GM21825 (cell line): ENCODE measurements around the gene TST.

Source experiments
- ATAC-seq: cut with Tn5 transposase; IDR thresholded peaks from one replicate; pipeline ENCODE4 v1.9.1; 2021; ENCODE audit warnings: mild to moderate bottlenecking, moderate library complexity; ENCODE audit not compliant: unreplicated experiment

TST gene

GRCh38 chr22:37054056-37054395, 34.8 kb upstream of the TST start:
- no peak for ATAC-seq

- no peak for ATAC-seq
Measured at GRCh38 chr22:37053310-37054055, 34.2 kb upstream of the TST start.

DNA sequence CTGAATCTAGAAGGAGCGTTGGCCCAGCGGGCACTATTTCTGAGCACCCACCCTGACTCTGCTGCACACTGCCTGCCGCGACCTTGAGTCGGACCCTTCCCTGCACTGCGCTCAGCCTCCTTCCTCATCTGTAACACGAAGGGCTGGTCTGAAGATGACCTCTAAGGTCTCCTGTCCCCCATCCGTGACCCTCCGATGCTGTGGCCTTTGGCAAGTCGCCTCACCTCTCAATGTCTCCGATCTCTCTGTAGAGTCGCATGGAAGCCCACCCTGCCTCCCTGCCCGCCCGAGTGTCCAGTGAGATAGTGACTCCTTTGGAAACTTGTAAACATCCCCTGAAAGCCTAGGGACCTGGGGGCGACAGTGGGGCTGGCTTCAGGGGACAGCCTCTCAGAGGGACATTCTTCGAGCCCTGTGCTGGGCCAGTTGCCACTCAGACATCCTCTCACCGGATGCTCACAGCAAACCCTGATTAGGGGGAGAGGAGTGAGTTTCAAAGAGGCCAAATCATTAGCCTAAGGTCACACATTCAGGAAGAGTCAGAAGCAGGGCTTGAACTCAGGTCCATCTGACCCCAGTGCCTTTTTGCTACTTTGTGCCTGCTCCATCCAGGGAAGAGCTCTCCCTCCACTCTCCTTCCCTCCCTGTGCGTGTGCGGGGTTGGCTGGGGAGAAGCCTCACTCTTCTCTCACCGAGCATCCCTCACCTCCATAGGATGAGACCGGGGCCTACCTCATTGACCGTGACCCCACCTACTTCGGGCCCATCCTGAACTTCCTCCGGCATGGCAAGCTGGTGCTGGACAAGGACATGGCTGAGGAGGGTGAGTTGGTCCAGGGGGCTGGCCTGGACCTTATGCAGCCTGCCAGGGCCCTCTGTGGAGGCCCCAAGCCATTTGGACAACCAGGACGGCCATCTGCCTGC, 33.4 kb upstream of the TST start:
- ATAC-seq, result no peak

DNA sequence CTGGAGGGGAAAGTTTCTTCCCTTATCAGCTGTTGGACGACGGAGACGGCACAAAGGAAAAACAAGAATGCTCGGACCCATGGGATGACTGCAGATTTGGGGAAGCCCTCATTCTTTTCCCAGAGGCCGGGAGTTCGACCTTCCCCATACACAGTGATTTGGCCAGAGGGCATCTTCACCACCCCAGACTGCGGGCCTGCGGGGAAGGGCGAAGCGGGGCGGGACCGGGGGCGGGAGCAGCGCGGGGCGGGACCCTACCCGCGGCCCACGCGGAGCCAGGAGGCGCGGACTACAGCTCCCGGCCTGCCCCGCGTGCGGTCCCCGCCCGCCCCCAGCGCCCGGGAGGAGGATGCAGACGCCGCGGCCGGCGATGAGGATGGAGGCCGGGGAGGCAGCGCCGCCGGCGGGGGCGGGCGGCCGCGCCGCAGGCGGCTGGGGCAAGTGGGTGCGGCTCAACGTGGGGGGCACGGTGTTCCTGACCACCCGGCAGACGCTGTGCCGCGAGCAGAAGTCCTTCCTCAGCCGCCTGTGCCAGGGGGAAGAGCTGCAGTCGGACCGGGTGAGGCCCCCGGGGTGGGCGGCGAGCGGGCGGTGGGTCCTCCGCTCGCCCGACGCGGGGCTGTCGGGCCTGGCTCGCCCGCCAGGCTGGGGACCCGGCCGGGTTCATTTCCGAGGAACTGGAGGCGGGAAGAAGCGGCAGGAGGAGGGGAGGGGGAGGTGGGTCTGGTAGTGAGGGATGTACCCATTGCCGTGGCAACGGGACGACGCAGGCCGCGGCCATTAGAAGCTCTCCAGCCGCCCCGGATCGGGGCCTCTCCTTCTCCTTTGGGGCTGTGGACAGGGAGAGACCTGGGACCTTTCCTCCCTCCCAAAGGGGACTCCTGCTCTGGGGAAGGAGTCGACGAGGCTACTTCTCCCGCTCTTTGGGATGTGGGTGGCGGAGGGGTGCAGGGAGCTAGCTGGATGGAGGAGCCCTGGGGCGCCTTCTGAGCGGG, 32.4 kb upstream of the TST start, which contains the start of gene KCTD17:
Gene KCTD17 (plus strand): TSS at position 352 of the 995 bp plus-strand sequence. CDS start 19 bp downstream, at position 371.
- ATAC-seq, result peak; percentile 68

DNA sequence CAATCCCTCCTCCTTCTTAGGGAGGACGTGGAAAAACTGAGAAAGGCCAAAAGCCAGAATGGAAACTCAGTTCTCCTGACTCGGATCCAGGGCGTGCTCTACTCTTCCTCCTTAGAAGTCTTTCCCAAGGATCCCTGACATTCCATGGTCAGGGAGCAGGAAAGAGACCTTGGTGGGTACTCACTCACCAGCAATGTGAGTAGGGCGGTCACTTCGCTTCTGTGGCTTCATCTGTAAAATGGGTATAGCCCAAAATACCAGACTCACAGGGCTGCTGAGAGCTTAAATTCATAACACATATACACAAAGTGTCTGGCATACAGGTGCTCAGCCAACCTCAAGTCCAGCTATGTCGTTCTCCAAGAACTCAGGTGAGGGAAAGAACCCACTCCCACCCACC, 31.7 kb upstream of the TST start:
- ATAC-seq, result no peak

- ATAC-seq, result no peak
Measured at GRCh38 chr22:37049224-37049623, 30.0 kb upstream of the TST start.

GRCh38 chr22:37048133-37048532, 28.9 kb upstream of the TST start:
- no peak for ATAC-seq

DNA sequence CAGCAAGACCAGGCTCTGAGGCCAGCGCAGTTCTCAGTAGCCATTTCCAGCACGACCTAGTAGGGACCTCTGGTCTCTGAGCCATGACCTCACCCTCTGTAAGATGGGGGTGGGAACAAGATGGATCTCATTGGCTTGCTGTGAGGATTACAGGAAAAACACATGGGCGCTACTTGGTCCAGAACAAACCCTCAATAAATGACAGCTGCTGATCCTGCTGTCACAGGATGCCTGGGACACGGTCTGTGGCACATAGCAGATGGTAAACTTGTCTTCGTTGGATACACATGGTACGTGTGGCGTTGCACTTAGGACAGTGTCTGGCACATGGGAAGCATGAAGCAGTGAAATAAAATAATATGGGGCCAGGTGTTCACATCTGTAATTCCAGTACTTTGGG, 27.8 kb upstream of the TST start:
- ATAC-seq, result no peak

GRCh38 chr22:37046589-37046988, 27.3 kb upstream of the TST start:
- ATAC-seq, result no peak

GRCh38 chr22:37045958-37046357, 26.7 kb upstream of the TST start:
- ATAC-seq, result no peak

GRCh38 chr22:37044634-37045625, 25.7 kb upstream of the TST start:
- ATAC-seq, result no peak

- ATAC-seq, result peak; percentile 57
Measured at GRCh38 chr22:37043828-37044538, 24.7 kb upstream of the TST start.

- ATAC-seq, result no peak
Measured at GRCh38 chr22:37043209-37043827, 24.1 kb upstream of the TST start.

GRCh38 chr22:37039466-37039865, 20.2 kb upstream of the TST start:
- no peak for ATAC-seq

GRCh38 chr22:37037669-37038068, 18.4 kb upstream of the TST start:
- ATAC-seq, result no peak

GRCh38 chr22:37036655-37037377, 17.6 kb upstream of the TST start:
- ATAC-seq, result no peak

DNA sequence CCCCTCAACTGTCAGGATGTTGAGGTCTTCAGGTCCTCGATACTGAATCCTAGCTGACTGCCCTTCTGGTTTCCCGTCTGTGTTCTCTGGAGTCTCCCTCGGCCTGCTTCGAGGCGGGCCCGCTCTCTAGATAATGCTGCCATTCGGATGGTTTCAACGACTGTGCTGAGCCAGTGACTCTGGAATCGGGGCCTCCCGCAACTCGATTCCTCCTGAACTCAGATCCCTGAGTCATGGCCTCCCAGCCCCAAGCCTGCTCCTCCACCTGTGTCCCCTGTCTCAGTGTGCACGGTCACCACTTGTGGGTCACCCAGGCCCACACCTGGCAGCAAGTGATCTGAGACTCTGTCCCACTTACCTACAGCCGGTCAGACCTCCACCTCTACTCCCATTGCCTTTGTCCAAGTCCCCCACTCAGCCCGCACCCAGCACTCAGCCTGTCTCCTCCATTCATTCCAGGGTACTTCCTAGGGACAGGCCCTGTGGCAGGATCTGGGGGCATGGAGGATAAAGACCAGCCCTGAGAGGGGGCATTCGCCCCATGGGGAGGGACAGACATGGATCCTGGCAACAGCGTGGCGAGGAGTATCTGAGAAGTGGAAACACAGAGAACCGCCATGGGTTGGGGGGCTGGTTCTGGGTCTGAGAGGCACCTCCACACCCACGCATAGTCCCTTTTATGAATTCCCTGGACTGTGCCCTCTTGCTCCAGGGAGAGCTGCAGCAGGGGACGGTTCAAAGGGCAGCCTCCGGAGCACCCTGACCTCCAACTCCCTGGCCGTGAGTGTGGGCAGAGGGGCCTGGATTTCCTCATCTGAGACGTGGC, 14.6 kb upstream of the TST start:
- no peak for ATAC-seq
